Ascending aorta (tissue), 2 donors: ENCODE data around the gene OR52K2. TPM values are rescaled to one million over a fixed set of nuclear protein-coding genes. Genes with fewer than 3 reads are reported as not detected.

Source experiments
- DNase-seq, 2 donors: peaks; one replicate each; pipeline ENCODE4 v3.0.0-alpha.2; 2019; ENCODE audit warnings: low spot score in 2 of 2
- H3K27ac ChIP-seq, 2 donors: fragments of 200-600 bp; sonication (generic); one replicate each; pipeline ENCODE4 v1.5.1; 2016 to 2017; ENCODE audit warnings: mild to moderate bottlenecking in 1 of 2
- H3K27me3 ChIP-seq: fragments of 200-600 bp; sonication (generic); one replicate; pipeline ENCODE4 v1.5.1; 2017
- H3K36me3 ChIP-seq, 2 donors: fragments of 200-600 bp; sonication (generic); one replicate each; pipeline ENCODE4 v1.5.1; 2016
- H3K4me1 ChIP-seq, 2 donors: fragments of 200-600 bp; sonication (generic); one replicate each; pipeline ENCODE4 v1.5.1; 2016 to 2017; ENCODE audit warnings: mild to moderate bottlenecking in 1 of 2
- H3K4me3 ChIP-seq, 2 donors: fragments of 200-600 bp; sonication (generic); one replicate each; pipeline ENCODE4 v1.5.1; 2016 to 2017; ENCODE audit warnings: mild to moderate bottlenecking in 1 of 2
- H3K9me3 ChIP-seq, 2 donors: fragments of 200-600 bp; sonication (generic); one replicate each; pipeline ENCODE4 v1.5.1; 2016
- intact Hi-C: fragments of 100-400 bp; cut with DNase I; formaldehyde crosslinking; loops from one replicate; pipeline ENCODE4 v1.15.1; 2023
- total RNA-seq: library from RNA; depleted of rRNA; stranded (reverse); fragments of >200 nt; gene quantifications from one replicate; pipeline ENCODE4 v1.1.0, GENCODE V29; 2016
- TF ChIP-seq, protein P1 (sequence below), 3 experiments: fragments of 200-600 bp in 2 of 3; fragments of 450-650 bp in 1 of 3; sonication (generic) in 2 of 3; IDR thresholded peaks; one replicate each; pipeline ENCODE4 v1.5.1; 2016 to 2019; ENCODE audit warnings: antibody characterized with exemption in 3 of 3, mild to moderate bottlenecking in 1 of 3, moderate library complexity in 1 of 3

Gene OR52K2
- total RNA-seq, 1 donor from 2014 or later = not detected

DNA sequence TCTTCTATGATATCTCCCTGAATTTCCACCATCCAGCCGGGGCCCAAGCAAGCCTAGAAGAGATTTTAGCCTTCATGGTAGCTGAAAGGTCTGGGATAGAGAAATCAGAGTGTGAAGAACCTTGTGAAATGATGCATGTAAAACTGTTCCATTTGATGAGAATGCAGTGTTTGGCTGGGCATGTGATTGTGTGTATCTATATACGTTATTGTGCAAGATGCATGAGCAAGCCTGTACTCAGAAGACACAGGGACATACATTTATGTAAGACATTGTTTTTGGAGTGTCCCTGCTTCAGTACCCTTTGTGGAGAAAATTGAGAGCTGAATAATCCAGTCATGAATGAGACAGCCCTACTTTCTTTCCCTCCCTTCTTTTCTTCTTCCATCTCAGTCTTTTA is 15.2 kb upstream of the OR52K2 start:
- H3K4me3 ChIP-seq = no peak overlapping the region
- no peaks in the 10 kb centered on the region for H3K36me3 ChIP-seq
- no peaks in the 10 kb centered on the region for H3K4me1 ChIP-seq
- TF ChIP-seq, protein P1, sequence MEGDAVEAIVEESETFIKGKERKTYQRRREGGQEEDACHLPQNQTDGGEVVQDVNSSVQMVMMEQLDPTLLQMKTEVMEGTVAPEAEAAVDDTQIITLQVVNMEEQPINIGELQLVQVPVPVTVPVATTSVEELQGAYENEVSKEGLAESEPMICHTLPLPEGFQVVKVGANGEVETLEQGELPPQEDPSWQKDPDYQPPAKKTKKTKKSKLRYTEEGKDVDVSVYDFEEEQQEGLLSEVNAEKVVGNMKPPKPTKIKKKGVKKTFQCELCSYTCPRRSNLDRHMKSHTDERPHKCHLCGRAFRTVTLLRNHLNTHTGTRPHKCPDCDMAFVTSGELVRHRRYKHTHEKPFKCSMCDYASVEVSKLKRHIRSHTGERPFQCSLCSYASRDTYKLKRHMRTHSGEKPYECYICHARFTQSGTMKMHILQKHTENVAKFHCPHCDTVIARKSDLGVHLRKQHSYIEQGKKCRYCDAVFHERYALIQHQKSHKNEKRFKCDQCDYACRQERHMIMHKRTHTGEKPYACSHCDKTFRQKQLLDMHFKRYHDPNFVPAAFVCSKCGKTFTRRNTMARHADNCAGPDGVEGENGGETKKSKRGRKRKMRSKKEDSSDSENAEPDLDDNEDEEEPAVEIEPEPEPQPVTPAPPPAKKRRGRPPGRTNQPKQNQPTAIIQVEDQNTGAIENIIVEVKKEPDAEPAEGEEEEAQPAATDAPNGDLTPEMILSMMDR (IDR thresholded peaks at IDR 0.05) = no peak
- H3K27ac ChIP-seq = no peak overlapping the region
- intact Hi-C loops = no loop called here
- H3K27me3 ChIP-seq = no peaks in the 10 kb centered on the region
- no peak for DNase-seq
- no peaks in the 10 kb centered on the region for H3K9me3 ChIP-seq

DNA sequence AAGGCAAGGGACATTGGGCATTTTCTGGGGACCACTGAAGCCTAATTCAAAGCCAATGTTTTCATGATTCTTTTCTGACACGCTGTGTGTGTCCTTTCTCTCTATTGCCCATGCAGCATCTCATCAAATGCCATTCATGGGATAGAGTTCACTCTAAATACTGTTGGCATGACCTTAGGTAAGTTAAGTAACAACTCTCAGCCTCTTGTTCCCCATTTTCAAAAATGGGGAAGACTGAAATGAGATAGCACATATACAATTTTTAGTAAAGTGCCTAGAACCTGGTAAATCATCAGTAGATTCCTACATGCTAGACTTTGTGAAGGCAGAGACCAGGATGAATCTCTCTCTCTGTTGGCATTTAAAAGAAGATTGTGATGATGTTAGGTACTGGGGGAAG is 12.7 kb upstream of the OR52K2 start:
- H3K36me3 ChIP-seq = no peaks in the 10 kb centered on the region
- H3K27ac ChIP-seq = no peak overlapping the region
- no peak for DNase-seq
- H3K9me3 ChIP-seq = no peaks in the 10 kb centered on the region
- no peaks in the 10 kb centered on the region for H3K27me3 ChIP-seq
- TF ChIP-seq, protein P1 (IDR thresholded peaks at IDR 0.05) = no peak
- no peaks in the 10 kb centered on the region for H3K4me1 ChIP-seq
- H3K4me3 ChIP-seq = no peak overlapping the region
- intact Hi-C loops = no loop called here

DNA sequence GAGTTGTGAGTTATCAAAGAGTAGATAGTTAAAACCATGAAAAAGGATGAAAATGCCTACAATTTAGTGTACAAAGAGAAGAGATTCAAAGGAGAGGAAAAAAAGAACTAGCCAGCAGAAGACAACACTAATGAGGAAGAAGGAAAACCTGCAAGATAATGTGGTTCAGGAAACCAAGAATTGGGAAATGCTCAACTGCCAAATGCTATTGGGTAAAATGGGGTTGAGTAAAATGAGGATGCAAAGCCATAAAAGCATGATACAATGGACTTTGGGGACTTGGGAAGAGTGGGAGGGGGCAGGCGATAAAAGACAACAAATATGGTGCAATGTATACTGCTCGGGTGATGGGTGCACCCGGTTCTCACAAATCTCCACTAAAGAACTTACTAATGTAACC is 7.6 kb upstream of the OR52K2 start:
- TF ChIP-seq, protein P1 (IDR thresholded peaks at IDR 0.05) = no peak
- Histone ChIP-seq H3K4me3 (no peak overlapping the region), H3K4me1 (no peaks in the 10 kb centered on the region), H3K27me3 (no peaks in the 10 kb centered on the region), H3K27ac (no peak overlapping the region), H3K9me3 (no peaks in the 10 kb centered on the region), H3K36me3 (no peaks in the 10 kb centered on the region)
- DNase-seq = no peak
- intact Hi-C loops = no loop called here

DNA sequence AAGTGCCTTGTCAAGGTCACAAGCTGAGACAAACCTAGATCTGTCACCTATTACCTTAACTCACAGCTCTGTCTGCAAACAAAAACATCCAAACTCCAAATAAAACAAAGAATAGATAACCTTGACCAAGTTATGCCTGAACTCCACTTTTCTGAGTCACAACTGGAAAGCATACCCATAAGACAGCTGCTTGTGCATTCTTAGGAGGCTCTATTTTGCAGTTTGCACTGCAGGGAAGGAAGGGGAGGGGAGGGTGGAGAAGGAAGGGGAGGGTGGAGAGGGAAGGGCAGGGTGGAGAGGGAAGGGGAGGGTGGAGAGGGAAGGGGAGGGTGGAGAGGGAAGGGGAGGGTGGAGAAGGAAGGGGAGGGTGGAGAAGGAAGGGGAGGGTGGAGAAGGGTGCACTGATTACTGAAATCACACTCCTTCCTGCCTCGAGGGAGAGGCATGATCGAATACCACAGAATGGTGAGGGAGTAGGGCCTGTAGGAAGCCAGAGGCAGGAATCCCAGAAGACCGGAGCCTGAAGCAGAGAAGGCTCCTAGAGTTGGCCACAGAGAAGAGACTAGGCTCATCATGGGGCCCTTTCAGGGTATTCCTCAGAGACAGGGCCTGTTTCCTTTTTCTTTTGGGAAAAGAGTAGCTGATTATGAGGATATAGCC is 5.7 kb upstream of the OR52K2 start:
- TF ChIP-seq, protein P1 (IDR thresholded peaks at IDR 0.05) = no peak

DNA sequence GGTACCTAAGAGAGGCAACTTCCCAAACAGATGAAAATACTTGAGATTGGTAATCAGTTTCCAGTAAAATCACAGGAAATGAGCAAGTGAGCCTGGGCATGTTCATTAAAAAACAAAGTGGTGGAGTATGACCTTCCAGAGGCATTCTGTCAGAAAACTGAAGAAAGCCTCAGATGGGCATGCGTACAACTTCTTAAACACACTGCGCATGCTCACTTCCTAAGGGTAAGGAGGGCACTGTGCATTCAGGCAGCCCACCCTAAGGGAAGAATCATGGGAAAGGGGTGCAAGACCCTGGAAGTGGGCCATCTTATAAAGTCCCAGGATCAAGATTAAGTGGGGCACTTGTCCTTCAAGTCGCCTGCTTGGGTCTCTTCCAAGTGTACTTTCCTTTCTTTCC is 4.0 kb downstream of the OR52K2 start:
- Histone ChIP-seq H3K27me3 (no peaks in the 10 kb centered on the region), H3K36me3 (no peaks in the 10 kb centered on the region), H3K9me3 (peaks cover 0 to 5% of the 10 kb centered on the region in 2 donors), H3K27ac (no peak overlapping the region), H3K4me3 (no peak overlapping the region), H3K4me1 (no peaks in the 10 kb centered on the region)
- DNase-seq = no peak
- intact Hi-C loops = no loop called here
- TF ChIP-seq, protein P1 (IDR thresholded peaks at IDR 0.05) = no peak

More for the DNA sequence above, 5.7 kb upstream of the OR52K2 start:
- H3K27me3 ChIP-seq = no peaks in the 10 kb centered on the region
- no peaks in the 10 kb centered on the region for H3K4me1 ChIP-seq
- intact Hi-C loops = no loop called here
- no peaks in the 10 kb centered on the region for H3K36me3 ChIP-seq
- no peak overlapping the region for H3K27ac ChIP-seq
- no peaks in the 10 kb centered on the region for H3K9me3 ChIP-seq
- no peak for DNase-seq
- no peak overlapping the region for H3K4me3 ChIP-seq

DNA sequence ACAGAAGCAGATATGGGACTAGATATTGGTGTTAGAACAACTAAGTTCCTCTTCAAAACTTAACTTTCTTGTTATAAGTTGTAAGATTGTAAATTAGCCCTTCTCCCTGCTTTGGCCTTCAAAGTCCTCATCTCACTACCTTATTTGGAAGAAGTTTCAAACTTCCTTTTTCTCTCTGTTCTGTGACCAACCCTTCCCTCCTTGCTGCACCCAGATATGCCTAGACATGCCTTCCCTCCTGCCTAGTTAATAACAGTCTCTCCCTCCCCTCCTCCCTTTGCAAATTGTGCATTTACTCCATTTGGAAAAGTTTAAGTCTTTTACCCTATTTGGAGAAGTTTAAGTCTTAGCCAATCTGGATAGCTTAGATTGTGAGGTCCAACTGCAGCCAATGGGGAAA is 4.9 kb downstream of the OR52K2 start:
- H3K36me3 ChIP-seq = no peaks in the 10 kb centered on the region
- no peaks in the 10 kb centered on the region for H3K4me1 ChIP-seq
- H3K27ac ChIP-seq = no peak overlapping the region
- H3K4me3 ChIP-seq = no peak overlapping the region
- no peaks in the 10 kb centered on the region for H3K27me3 ChIP-seq
- TF ChIP-seq, protein P1 (IDR thresholded peaks at IDR 0.05) = no peak
- intact Hi-C loops = no loop called here
- peaks cover 0 to 5% of the 10 kb centered on the region in 2 donors for H3K9me3 ChIP-seq
- no peak for DNase-seq
